IPS-11a (cell line): ENCODE measurements around the gene CNTFR.
"Not testable (repeated sequence)": the region's sequence is repeated elsewhere in the genome, so short reads cannot be mapped to it uniquely, and the experiment has no call there.

Source experiments
- H3K4me3 ChIP-seq: one replicate; pipeline ENCODE4 v1.5.1; 2013; ENCODE audit warnings: low read depth, low read length, control low read depth

The CNTFR gene, protein sequence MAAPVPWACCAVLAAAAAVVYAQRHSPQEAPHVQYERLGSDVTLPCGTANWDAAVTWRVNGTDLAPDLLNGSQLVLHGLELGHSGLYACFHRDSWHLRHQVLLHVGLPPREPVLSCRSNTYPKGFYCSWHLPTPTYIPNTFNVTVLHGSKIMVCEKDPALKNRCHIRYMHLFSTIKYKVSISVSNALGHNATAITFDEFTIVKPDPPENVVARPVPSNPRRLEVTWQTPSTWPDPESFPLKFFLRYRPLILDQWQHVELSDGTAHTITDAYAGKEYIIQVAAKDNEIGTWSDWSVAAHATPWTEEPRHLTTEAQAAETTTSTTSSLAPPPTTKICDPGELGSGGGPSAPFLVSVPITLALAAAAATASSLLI

GRCh38 chr9:34589636-34590380, at the start of gene CNTFR:
CNTFR (minus strand) TSS chr9:34589724; CDS start chr9:34568981, 20,743 bp downstream.
- H3K4me3 ChIP-seq: peak within 1 kb of the TSS; percentile 56

- H3K4me3 ChIP-seq: not testable (repeated sequence)
Measured at GRCh38 chr9:34639322-34639721, 49.8 kb upstream of the CNTFR start.

- H3K4me3 ChIP-seq: peak overlapping the region; percentile 34
Measured at GRCh38 chr9:34638138-34638445, 48.6 kb upstream of the CNTFR start.

DNA sequence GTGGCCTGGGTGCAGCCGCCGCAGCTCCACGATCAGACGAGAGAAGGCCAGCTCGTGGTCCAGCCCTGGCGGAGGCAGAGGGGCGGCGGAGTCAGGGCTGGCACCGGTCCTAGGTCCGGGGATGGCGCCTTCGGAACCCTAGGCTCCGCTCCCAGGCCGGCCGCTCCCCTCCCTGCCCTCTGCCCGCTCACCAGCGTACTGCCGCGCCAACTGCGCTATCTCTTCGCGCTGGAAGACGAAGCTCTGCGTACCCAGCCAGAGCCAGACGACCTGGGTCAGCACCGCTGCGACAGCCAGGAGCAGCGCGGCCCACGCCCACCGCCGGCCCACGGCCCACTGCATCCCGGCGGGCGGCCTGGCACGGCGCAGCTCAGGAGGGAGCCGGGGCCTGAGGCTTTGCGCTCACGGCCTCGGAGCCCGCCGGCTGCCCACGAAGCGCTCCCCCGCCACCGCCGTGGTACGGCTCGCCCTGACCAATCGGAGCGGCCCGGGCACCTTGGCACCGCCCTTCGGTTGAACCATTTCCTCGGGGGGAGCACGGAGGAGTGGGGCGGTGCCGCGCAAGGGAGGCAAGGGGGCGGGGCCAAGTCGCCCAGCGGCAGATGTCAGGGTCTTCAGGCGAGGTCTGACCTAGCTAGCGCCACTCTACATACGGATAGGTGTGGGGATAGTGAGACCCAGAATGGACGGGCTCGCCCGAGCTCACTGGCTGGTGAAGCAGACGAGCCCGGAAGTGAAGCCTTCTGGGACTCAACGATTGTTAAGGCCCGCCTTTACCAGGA, 48.0 kb upstream of the CNTFR start, which contains the start of gene SIGMAR1:
Gene SIGMAR1, minus strand, starts transcription at position 432 of the 782 bp plus-strand sequence. Its CDS starts 90 bp downstream, at position 342.
- H3K4me3 ChIP-seq: peak within 1 kb of the TSS; percentile 66

- peak overlapping the region; percentile 66 for H3K4me3 ChIP-seq
Measured at GRCh38 chr9:34636791-34637355, 47.3 kb upstream of the CNTFR start.

DNA sequence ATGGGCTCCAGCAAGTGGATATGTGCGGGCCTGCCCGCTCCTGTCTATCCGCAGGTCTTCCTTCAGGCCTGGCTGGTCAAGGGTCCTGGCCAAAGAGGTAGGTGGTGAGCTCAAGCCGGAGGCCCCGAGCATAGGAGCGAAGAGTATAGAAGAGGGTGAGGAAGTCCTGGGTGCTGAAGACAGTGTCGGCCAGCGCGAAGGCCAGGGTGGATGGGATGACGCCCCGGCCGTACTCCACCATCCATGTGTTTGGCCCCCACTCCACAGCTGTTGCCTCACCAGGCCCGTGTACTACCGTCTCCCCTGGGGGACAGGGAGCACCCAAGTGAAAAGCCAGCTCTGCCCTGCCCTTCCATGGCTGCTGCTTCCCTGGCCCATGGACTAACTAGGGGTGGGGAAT, 46.0 kb upstream of the CNTFR start:
- no peak overlapping the region for H3K4me3 ChIP-seq

GRCh38 chr9:34634551-34635248, 45.2 kb upstream of the CNTFR start:
- no peak overlapping the region for H3K4me3 ChIP-seq

GRCh38 chr9:34633851-34634550, 44.5 kb upstream of the CNTFR start:
- H3K4me3 ChIP-seq: no peak overlapping the region

DNA sequence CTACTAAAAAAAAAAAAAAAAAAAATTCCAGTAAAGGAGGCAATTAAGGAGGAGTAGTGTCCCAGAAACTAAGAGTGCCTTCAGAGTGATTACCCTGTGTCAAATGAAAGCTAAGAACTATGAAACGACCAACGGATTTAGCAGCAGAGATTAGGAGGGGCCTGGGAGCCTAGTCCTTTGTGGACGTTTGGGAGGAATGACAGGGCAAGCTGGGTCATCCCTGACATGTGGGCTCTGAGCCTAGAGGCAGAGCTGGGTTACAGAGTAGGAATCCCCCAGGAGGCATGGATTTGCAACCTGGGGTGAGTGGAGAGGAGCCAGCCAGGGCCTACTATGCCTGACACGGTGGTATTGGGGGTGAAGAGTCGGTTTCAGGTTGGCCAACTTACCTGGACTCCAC, 43.6 kb upstream of the CNTFR start:
- H3K4me3 ChIP-seq: no peak overlapping the region

- no peak overlapping the region for H3K4me3 ChIP-seq
Measured at GRCh38 chr9:34630402-34631154, 41.1 kb upstream of the CNTFR start.

DNA sequence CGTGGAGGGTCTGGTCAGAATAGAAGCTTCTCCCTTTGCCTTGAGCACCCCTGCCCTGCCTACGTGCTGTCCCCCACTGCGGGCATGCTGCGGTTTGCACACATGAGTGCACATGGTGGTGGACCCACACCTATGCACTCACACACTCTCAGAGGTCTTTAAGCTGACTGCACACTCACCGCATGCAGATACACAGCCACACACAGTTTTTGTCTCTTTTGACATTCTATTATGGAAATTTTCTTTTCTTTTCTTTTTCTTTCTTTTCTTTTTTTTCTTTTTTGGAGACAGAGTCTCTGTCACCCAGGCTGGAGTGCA, 39.9 kb upstream of the CNTFR start:
- H3K4me3 ChIP-seq: peak overlapping the region; percentile 29

- H3K4me3 ChIP-seq: peak within 1 kb of the TSS; percentile 29
Measured at GRCh38 chr9:34628656-34629490, 39.3 kb upstream of the CNTFR start, which contains the start of gene ARID3C. ARID3C (minus strand) TSS chr9:34629066; CDS start chr9:34628014, 1,052 bp downstream.

DNA sequence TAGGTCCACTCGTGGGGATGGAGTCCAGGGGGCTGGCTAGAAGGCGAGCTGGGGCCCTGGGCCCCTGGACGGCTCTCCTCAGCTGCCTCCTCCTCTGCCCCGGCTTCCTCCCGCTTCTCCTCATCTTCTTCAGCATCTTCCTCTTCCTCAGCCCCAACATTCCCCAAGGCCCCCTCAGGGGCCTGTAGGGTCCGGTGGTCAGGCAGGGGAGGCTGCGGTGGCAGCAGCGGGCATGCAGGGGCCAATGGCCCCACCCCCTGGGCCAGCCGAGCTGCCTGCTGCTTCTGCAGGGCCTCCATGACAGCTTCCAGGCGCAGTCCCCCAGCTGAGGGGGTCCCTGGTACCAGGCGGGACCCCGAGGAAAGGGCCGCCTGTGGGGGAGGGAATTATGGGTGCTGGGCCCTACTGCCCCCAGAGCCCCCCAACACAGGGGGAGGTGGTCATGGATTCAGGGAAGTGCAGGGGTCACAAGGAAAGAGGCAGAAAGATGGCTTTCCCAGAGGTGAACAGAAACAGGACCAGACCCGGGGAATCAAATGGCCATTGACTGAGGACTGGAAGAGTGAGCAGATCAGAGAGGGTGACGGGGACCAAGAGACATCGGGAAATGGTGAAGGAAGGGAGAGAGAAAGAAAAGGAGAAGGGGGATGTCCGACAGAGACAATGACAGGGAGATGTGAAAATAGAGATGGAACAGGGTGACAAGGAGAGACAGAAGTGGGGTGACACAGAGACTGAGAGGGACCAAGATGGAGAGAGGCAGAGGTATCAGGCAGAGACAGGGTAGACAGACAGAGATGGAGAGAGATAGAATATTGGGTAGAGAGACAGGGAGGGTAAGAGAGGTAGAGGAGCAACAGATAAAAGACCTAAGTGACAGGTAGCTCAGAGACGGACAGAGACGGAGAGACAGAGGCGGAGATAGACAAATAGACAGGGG, 38.5 kb upstream of the CNTFR start:
- H3K4me3 ChIP-seq: peak overlapping the region; percentile 6

DNA sequence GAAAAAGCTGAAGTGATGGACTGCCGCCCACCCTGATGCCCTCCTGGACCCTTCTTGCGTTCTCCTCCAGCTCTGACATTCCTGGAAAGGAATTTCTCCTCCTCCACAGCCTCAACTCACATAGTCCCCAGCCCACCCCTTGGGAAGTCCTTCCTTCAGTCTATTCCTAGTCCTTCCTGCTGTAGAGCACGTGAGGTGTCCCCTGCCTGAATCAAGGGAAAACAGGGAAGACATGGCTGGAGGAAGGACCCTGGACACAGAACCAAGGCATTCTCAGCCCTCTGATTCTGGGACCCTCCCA, 35.6 kb upstream of the CNTFR start:
- no peak overlapping the region for H3K4me3 ChIP-seq

- H3K4me3 ChIP-seq: no peak overlapping the region
Measured at GRCh38 chr9:34624475-34625185, 35.1 kb upstream of the CNTFR start.

GRCh38 chr9:34623374-34624235, 34.1 kb upstream of the CNTFR start:
- H3K4me3 ChIP-seq: no peak overlapping the region
